GM19043 (cell line): ENCODE results near the gene SGIP1.

ENCODE experiments used
- ATAC-seq: cut with Tn5 transposase; IDR thresholded peaks from one replicate; pipeline ENCODE4 v1.9.1; 2021; ENCODE audit warnings: low read depth; ENCODE audit not compliant: unreplicated experiment

Gene SGIP1

GRCh38 chr1:66599346-66599745, 65.4 kb downstream of the SGIP1 start:
- no peak for ATAC-seq

- ATAC-seq: no peak
Observed at GRCh38 chr1:66599899-66600737, 66.2 kb downstream of the SGIP1 start.

GRCh38 chr1:66605419-66605997, 71.6 kb downstream of the SGIP1 start:
- no peak for ATAC-seq

GRCh38 chr1:66606362-66607065, 72.6 kb downstream of the SGIP1 start:
- no peak for ATAC-seq

- no peak for ATAC-seq
Observed at GRCh38 chr1:66607458-66607857, 73.5 kb downstream of the SGIP1 start.

- no peak for ATAC-seq
Observed at GRCh38 chr1:66613187-66613586, 79.2 kb downstream of the SGIP1 start.

- ATAC-seq: no peak
Observed at GRCh38 chr1:66617362-66618184, 83.6 kb downstream of the SGIP1 start.

- no peak for ATAC-seq
Observed at GRCh38 chr1:66618390-66618789, 84.4 kb downstream of the SGIP1 start.

- no peak for ATAC-seq
Observed at GRCh38 chr1:66623812-66624211, 89.9 kb downstream of the SGIP1 start.

- ATAC-seq: no peak
Observed at GRCh38 chr1:66624412-66625060, 90.6 kb downstream of the SGIP1 start.

- no peak for ATAC-seq
Observed at GRCh38 chr1:66626261-66626660, 92.3 kb downstream of the SGIP1 start.

- ATAC-seq: no peak
Observed at GRCh38 chr1:66628926-66629325, 95.0 kb downstream of the SGIP1 start.

- ATAC-seq: no peak
Observed at GRCh38 chr1:66633159-66633558, 99.2 kb downstream of the SGIP1 start.

- ATAC-seq: no peak
Observed at GRCh38 chr1:66637146-66637545, 103.2 kb downstream of the SGIP1 start.

- no peak for ATAC-seq
Observed at GRCh38 chr1:66641891-66642473, 108.0 kb downstream of the SGIP1 start.

- ATAC-seq: no peak
Observed at GRCh38 chr1:66642992-66643391, 109.0 kb downstream of the SGIP1 start.

- ATAC-seq: no peak
Observed at GRCh38 chr1:66644331-66644730, 110.4 kb downstream of the SGIP1 start.

GRCh38 chr1:66648901-66649595, 115.1 kb downstream of the SGIP1 start:
- ATAC-seq: peak; percentile 88

GRCh38 chr1:66652556-66652955, 118.6 kb downstream of the SGIP1 start:
- no peak for ATAC-seq
